HCEC 1CT (cell line): Measurements from ENCODE around the gene MACO1.
A peak's percentile ranks its signal among the peaks of the same experiment; 100 is the strongest.
"Not testable (repeated sequence)": the region's sequence is repeated elsewhere in the genome, so short reads cannot be mapped to it uniquely, and the experiment has no call there.

Experiments used
- DNase-seq: peaks from one replicate; pipeline ENCODE4 v3.0.0-alpha.2; 2017

Gene MACO1

GRCh38 chr1:25460020-25460419 lies 29.3 kb downstream of the MACO1 start:
- no peak for DNase-seq

- DNase-seq, result not testable (repeated sequence)
Measured at GRCh38 chr1:25460816-25461215, 30.1 kb downstream of the MACO1 start.

GRCh38 chr1:25461849-25462248 lies 31.2 kb downstream of the MACO1 start:
- no peak for DNase-seq

- no peak for DNase-seq
Measured at GRCh38 chr1:25462732-25463131, 32.0 kb downstream of the MACO1 start.

GRCh38 chr1:25467193-25467592 lies 36.5 kb downstream of the MACO1 start:
- no peak for DNase-seq

GRCh38 chr1:25467616-25468015 lies 36.9 kb downstream of the MACO1 start:
- no peak for DNase-seq

GRCh38 chr1:25468033-25468432 lies 37.3 kb downstream of the MACO1 start:
- DNase-seq, result peak; percentile 22

- DNase-seq, result peak; percentile 84
Measured at GRCh38 chr1:25469177-25469576, 38.5 kb downstream of the MACO1 start.

- DNase-seq, result no peak
Measured at GRCh38 chr1:25472471-25472870, 41.8 kb downstream of the MACO1 start.

- DNase-seq, result no peak
Measured at GRCh38 chr1:25473653-25474225, 43.0 kb downstream of the MACO1 start.

GRCh38 chr1:25474439-25475047 lies 43.8 kb downstream of the MACO1 start:
- no peak for DNase-seq

- DNase-seq, result no peak
Measured at GRCh38 chr1:25476186-25477097, 45.7 kb downstream of the MACO1 start.

- no peak for DNase-seq
Measured at GRCh38 chr1:25477448-25478034, 46.8 kb downstream of the MACO1 start.

GRCh38 chr1:25478633-25479032 lies 47.9 kb downstream of the MACO1 start:
- DNase-seq, result no peak

- no peak for DNase-seq
Measured at GRCh38 chr1:25481625-25482024, 50.9 kb downstream of the MACO1 start.

- DNase-seq, result no peak
Measured at GRCh38 chr1:25482211-25482610, 51.5 kb downstream of the MACO1 start.

- DNase-seq, result no peak
Measured at GRCh38 chr1:25484096-25484495, 53.4 kb downstream of the MACO1 start.

GRCh38 chr1:25484533-25484932 lies 53.8 kb downstream of the MACO1 start:
- no peak for DNase-seq

GRCh38 chr1:25485536-25486411 lies 55.1 kb downstream of the MACO1 start:
- no peak for DNase-seq

GRCh38 chr1:25486602-25487001 lies 55.9 kb downstream of the MACO1 start:
- peak; percentile 31 for DNase-seq

- DNase-seq, result no peak
Measured at GRCh38 chr1:25487628-25488027, 56.9 kb downstream of the MACO1 start.

GRCh38 chr1:25492323-25492722 lies 61.6 kb downstream of the MACO1 start:
- no peak for DNase-seq

GRCh38 chr1:25494952-25495351 lies 64.3 kb downstream of the MACO1 start:
- no peak for DNase-seq
